ENCODE data around the gene NEK11. TPM values are rescaled to one million over a fixed set of nuclear protein-coding genes. Genes with fewer than 3 reads are reported as not detected.

NEK11 gene
- total RNA-seq, 1 donor from 2014 or later, result 18.4 TPM

Small RNA genes lying within 50 kb of the gene (small RNA-seq; reads per million reads assigned to genes)
- gene RNU6-726P (ENCODE audit: low replicate concordance), result not detected

Other genes starting within 250 kb of the NEK11 start
- gene ATP2C1, start 132.8 kb upstream of the NEK11 start, total RNA-seq, result 171 TPM
- gene ASTE1, start 52 bp upstream of the NEK11 start, total RNA-seq, result 7.4 TPM